CD4-positive, CD25-positive, alpha-beta regulatory T cell (primary cell): ENCODE data around the gene DRICH1. TPM values are rescaled to one million over a fixed set of nuclear protein-coding genes. Genes with fewer than 3 reads are reported as not detected.
A peak's percentile ranks its signal among the peaks of the same experiment; 100 is the strongest.
"Not testable (repeated sequence)": the region's sequence is repeated elsewhere in the genome, so short reads cannot be mapped to it uniquely, and the experiment has no call there.

Source experiments
- ATAC-seq, 2 donors: fragments of 150-1000 bp; cut with Tn5 transposase; one replicate each; pipeline ENCODE4 v1.10.0; 2021; ENCODE audit warnings: low read depth in 2 of 2, moderate number of reproducible peaks in 2 of 2, moderate library complexity in 1 of 2
- DNase-seq, 3 donors: peaks; one replicate each; pipeline versions ENCODE4 v3.0.0 to v3.0.0-alpha.2; 2012 to 2022; ENCODE audit warnings: mixed read lengths in 1 of 3
- H3K27ac ChIP-seq: one replicate; pipeline ENCODE4 v1.7.0; 2013; ENCODE audit warnings: mild to moderate bottlenecking, low read length; ENCODE audit not compliant: insufficient read depth, poor library complexity, severe bottlenecking
- H3K27me3 ChIP-seq: one replicate; pipeline ENCODE4 v1.7.0; 2013; ENCODE audit warnings: low read length; ENCODE audit not compliant: control insufficient read depth, insufficient read depth
- H3K36me3 ChIP-seq: one replicate; pipeline ENCODE4 v1.7.0; 2013; ENCODE audit warnings: mild to moderate bottlenecking, low read length, moderate library complexity; ENCODE audit not compliant: control insufficient read depth, insufficient read depth
- H3K4me1 ChIP-seq: 2 replicates; pipeline ENCODE4 v1.7.0; 2013; ENCODE audit warnings: mild to moderate bottlenecking, low read length; ENCODE audit not compliant: insufficient read depth, control insufficient read depth, poor library complexity, severe bottlenecking
- H3K4me3 ChIP-seq: one replicate; pipeline ENCODE4 v1.7.0; 2013; ENCODE audit warnings: low read depth, mild to moderate bottlenecking, low read length, moderate library complexity
- H3K9me3 ChIP-seq, 2 experiments: 1 replicate in 1 of 2; 2 replicates in 1 of 2; pipeline ENCODE4 v1.7.0; 2013; ENCODE audit warnings: low read length in 2 of 2, mild to moderate bottlenecking in 1 of 2, moderate library complexity in 1 of 2; ENCODE audit not compliant: control insufficient read depth in 2 of 2
- H3K27ac Mint-ChIP-seq, 3 donors: one replicate each; pipeline ENCODE4 v1.8.0; 2020 to 2022; ENCODE audit warnings: mild to moderate bottlenecking in 3 of 3, mixed read lengths in 3 of 3, moderate library complexity in 2 of 3
- H3K27me3 Mint-ChIP-seq: one replicate; pipeline ENCODE4 v1.8.0; 2022; ENCODE audit warnings: mild to moderate bottlenecking, mixed read lengths
- H3K36me3 Mint-ChIP-seq: one replicate; pipeline ENCODE4 v1.8.0; 2020; ENCODE audit warnings: mixed read lengths
- H3K4me1 Mint-ChIP-seq, 4 donors: one replicate each; pipeline ENCODE4 v1.8.0; 2020 to 2022; ENCODE audit warnings: mixed read lengths in 4 of 4, mild to moderate bottlenecking in 1 of 4
- H3K4me3 Mint-ChIP-seq, 4 donors: one replicate each; pipeline ENCODE4 v1.8.0; 2020 to 2022; ENCODE audit warnings: mild to moderate bottlenecking in 4 of 4, mixed read lengths in 4 of 4, moderate library complexity in 3 of 4
- H3K9me3 Mint-ChIP-seq, 7 donors: one replicate each; pipeline ENCODE4 v1.8.0; 2020 to 2022; ENCODE audit warnings: mixed read lengths in 7 of 7, mild to moderate bottlenecking in 3 of 7, moderate library complexity in 2 of 7
- polyA plus RNA-seq, 4 donors: library from polyadenylated mRNA; unstranded; fragments of 300-500 nt; fragmentation: Illumina TruSeq; gene quantifications; one replicate each; pipeline ENCODE4 v1.2.3, GENCODE V29; 2021
- total RNA-seq: library from RNA; stranded (reverse); gene quantifications from one replicate; pipeline ENCODE4 v1.2.3, GENCODE V29; 2022

Gene DRICH1
- total and polyA plus RNA-seq, 5 donors from 2014 or later = 0.56 TPM; not detected in 4

DNA sequence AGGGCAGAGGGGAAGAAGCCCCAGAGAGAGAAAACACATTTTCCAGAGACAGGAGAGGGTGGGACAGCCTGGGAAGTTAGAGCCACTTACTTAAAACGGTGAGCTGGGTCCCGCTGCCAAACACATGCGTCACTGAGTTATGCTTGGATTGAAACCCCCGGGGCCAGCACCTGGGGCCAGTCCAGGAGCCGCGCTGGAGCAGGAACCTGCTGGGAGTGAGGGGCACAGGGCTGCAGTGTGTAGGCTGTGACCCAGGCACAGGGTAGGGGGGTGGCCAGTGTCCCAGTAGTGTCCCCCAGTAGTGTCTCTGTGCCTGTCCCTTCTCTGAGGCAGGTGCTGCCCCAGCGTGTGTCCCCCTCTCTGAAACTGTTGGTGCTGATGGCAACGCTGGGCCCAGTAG is 57.2 kb downstream of the DRICH1 start:
- Histone ChIP-seq H3K9me3 (no peaks in the 10 kb centered on the region), H3K4me1 (no peaks in the 10 kb centered on the region), H3K36me3 (no peaks in the 10 kb centered on the region), H3K27ac (no peak overlapping the region), H3K4me3 (no peak overlapping the region), H3K27me3 (no peaks in the 10 kb centered on the region)
- Mint-ChIP-seq H3K4me3 (no peak overlapping the region), H3K27ac (no peak overlapping the region), H3K27me3 (peaks cover 35% of the 10 kb centered on the region), H3K4me1 (no peaks in the 10 kb centered on the region), H3K9me3 (no peaks in the 10 kb centered on the region), H3K36me3 (no peaks in the 10 kb centered on the region)
- DNase-seq (no peak), ATAC-seq (peak in 1 of 2 donors; percentile 23)

DNA sequence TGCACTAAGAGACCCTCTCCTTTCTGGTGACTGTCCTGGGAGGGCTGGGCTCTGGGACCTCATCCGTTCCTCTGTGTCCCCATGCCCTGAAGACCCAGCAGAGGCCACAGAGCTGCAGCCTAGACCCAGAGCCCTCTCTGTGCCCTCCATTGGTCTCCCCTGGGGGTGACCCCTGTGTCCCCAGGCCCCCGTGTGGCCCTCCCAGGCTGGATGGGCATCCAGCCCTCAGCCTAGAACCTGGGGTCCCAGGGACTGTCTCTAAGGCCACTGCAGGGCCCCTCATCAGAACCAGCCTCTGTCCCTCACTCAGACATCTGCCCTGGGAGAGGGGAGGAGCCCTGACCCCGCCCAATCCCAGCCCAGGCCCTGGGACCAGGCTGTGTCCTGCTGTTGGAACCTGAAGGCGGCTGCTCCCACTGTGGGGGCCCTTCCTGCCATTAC is 57.7 kb downstream of the DRICH1 start:
- Mint-ChIP-seq H3K4me1 (no peaks in the 10 kb centered on the region), H3K36me3 (no peaks in the 10 kb centered on the region), H3K27ac (no peak overlapping the region), H3K9me3 (no peaks in the 10 kb centered on the region), H3K4me3 (no peak overlapping the region), H3K27me3 (peaks cover 34% of the 10 kb centered on the region)
- Histone ChIP-seq H3K4me1 (no peaks in the 10 kb centered on the region), H3K27me3 (no peaks in the 10 kb centered on the region), H3K9me3 (no peaks in the 10 kb centered on the region), H3K4me3 (no peak overlapping the region), H3K27ac (no peak overlapping the region), H3K36me3 (no peaks in the 10 kb centered on the region)
- DNase-seq = no peak
- no peak for ATAC-seq

DNA sequence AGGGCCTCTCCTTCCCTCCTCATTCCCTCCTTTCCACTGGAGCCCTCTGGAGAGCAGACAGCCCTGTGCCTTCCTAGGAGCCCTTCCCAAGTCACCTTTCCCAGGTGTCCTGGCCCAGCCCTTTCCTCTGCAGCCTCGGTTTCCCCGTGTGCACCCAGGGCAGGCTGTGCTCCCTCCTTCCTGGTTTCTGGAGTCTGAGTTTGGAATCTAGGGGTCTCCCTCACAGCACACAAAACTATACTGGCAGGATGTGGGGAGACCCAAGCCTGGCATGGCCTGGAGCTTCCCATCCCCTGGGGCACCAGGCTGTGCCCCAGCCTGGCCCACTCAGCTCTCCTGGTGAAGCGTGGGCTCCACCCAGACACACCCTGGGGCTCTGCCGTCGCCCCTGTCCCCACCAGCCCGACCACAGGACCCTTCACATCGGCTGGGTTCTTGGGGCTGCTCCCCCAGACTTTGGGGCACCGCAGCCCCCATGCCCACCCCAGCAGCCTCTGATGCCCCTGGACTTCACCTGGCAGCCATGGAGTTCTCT is 58.4 kb downstream of the DRICH1 start:
- H3K4me1 ChIP-seq, H3K4me3 Mint-ChIP-seq, H3K4me1 Mint-ChIP-seq, H3K36me3 ChIP-seq, DNase-seq, H3K4me3 ChIP-seq, ATAC-seq, H3K27me3 ChIP-seq, H3K36me3 Mint-ChIP-seq, H3K9me3 Mint-ChIP-seq, H3K27ac ChIP-seq, H3K9me3 ChIP-seq, H3K27ac Mint-ChIP-seq: not testable (repeated sequence)
- peaks cover 28% of the 10 kb centered on the region for H3K27me3 Mint-ChIP-seq

DNA sequence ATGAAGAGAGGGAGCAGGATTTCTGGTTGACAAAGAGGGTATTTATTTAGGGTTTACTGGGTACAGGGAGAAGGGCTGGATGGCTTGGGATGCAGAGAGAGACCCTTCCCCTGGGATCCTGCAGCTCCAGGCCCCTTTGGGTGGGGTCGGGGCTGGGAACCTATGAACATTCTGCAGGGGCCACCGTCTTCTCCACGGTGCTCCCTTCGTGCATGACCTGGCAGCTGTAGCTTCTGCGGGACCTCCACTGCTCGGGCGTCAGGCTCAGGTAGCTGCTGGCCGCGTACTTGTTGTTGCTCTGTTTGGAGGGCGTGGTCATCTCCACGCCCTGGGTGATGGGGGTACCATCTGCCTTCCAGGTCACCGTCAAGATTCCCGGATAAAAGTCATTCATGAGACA is 59.0 kb downstream of the DRICH1 start:
- not testable (repeated sequence) for ATAC-seq, H3K4me3 ChIP-seq, DNase-seq, H3K4me1 ChIP-seq, H3K36me3 Mint-ChIP-seq, H3K4me1 Mint-ChIP-seq, H3K9me3 ChIP-seq, H3K27me3 ChIP-seq, H3K9me3 Mint-ChIP-seq, H3K4me3 Mint-ChIP-seq, H3K27ac ChIP-seq, H3K36me3 ChIP-seq, H3K27ac Mint-ChIP-seq
- peaks cover 22% of the 10 kb centered on the region for H3K27me3 Mint-ChIP-seq

DNA sequence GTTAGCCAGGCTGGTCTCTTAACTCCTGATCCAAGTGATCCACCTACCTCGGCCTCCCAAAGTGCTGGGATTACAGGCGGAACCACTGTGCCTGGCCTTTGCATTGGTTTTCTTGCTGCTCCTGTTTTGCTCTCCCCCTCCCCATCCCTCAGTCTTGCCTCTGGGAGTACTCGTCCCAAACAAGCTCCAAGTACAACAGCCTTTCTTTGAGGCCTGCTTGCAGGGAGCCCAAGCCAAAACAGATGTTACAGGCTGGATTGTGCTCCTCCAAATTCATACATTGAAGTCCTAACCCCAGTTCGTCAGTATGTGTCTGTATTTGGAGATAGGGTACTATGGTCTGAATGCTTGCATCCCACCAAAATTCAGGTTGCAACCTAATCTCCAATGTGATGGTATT is 60.6 kb downstream of the DRICH1 start:
- Mint-ChIP-seq H3K36me3 (no peaks in the 10 kb centered on the region), H3K9me3 (no peaks in the 10 kb centered on the region), H3K4me3 (no peak overlapping the region), H3K4me1 (peaks cover 0 to 3% (median 0%) of the 10 kb centered on the region in 4 donors), H3K27ac (no peak overlapping the region), H3K27me3 (peaks cover 18% of the 10 kb centered on the region)
- H3K27me3 ChIP-seq = peaks cover 3% of the 10 kb centered on the region
- no peaks in the 10 kb centered on the region for H3K9me3 ChIP-seq
- H3K36me3 ChIP-seq = no peaks in the 10 kb centered on the region
- ATAC-seq = no peak
- no peak overlapping the region for H3K27ac ChIP-seq
- DNase-seq = no peak
- H3K4me3 ChIP-seq = no peak overlapping the region
- no peaks in the 10 kb centered on the region for H3K4me1 ChIP-seq

DNA sequence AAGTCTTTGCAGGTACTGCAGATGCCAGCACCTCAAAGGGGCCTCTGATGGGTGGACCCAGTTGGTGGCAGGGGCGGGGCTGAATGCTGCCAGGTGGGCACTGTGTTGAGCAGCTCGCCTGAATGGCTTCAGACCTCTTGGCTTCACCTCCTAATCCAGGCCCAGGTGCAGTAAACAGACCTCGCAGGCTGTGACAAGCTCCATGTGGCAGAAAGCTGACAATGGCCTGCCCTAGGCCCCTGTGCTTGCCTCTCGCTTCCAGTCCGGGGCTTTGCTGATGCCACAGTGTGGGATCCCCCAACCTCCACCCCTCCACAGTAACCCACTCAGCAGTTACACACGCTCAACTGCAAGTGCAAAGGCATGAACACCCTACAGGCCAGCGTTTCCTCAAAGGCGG is 61.4 kb downstream of the DRICH1 start:
- no peak overlapping the region for H3K27ac ChIP-seq
- Mint-ChIP-seq H3K27me3 (peaks cover 20% of the 10 kb centered on the region), H3K4me3 (no peak overlapping the region), H3K36me3 (no peaks in the 10 kb centered on the region), H3K4me1 (peaks cover 0 to 6% (median 1%) of the 10 kb centered on the region in 4 donors), H3K9me3 (no peaks in the 10 kb centered on the region), H3K27ac (no peak overlapping the region)
- peaks cover 6% of the 10 kb centered on the region for H3K4me1 ChIP-seq
- no peak for ATAC-seq
- no peaks in the 10 kb centered on the region for H3K9me3 ChIP-seq
- DNase-seq = no peak
- H3K4me3 ChIP-seq = no peak overlapping the region
- peaks cover 3% of the 10 kb centered on the region for H3K27me3 ChIP-seq
- no peaks in the 10 kb centered on the region for H3K36me3 ChIP-seq

DNA sequence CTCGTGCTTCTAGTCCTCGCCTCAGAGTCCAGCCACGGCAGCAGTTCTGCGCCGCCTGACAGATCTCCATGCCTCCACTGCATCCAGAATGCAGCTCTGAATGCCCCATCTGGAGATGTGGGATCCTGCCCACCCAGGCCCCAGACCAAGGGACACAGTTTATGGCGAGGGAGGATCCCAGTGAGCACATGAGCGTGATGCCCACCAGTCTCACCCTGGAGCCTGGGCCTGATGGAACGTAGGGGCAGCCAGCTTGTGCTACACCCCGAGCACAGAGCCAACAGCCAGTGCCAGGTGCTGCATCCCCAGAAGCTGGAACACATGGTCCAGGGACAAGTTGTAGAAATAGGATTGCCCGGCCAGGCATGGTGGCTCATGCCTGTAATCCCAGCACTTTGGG is 62.4 kb downstream of the DRICH1 start:
- no peaks in the 10 kb centered on the region for H3K36me3 Mint-ChIP-seq
- Histone ChIP-seq H3K9me3 (no peaks in the 10 kb centered on the region), H3K36me3 (no peaks in the 10 kb centered on the region), H3K4me3 (no peak overlapping the region), H3K27me3 (peaks cover 3% of the 10 kb centered on the region), H3K27ac (no peak overlapping the region), H3K4me1 (peaks cover 10% of the 10 kb centered on the region)
- no peaks in the 10 kb centered on the region for H3K9me3 Mint-ChIP-seq
- no peak for ATAC-seq
- no peak overlapping the region for H3K27ac Mint-ChIP-seq
- H3K4me3 Mint-ChIP-seq = no peak overlapping the region
- DNase-seq = no peak
- peaks cover 0 to 10% (median 3%) of the 10 kb centered on the region in 4 donors for H3K4me1 Mint-ChIP-seq
- H3K27me3 Mint-ChIP-seq = peaks cover 27% of the 10 kb centered on the region

DNA sequence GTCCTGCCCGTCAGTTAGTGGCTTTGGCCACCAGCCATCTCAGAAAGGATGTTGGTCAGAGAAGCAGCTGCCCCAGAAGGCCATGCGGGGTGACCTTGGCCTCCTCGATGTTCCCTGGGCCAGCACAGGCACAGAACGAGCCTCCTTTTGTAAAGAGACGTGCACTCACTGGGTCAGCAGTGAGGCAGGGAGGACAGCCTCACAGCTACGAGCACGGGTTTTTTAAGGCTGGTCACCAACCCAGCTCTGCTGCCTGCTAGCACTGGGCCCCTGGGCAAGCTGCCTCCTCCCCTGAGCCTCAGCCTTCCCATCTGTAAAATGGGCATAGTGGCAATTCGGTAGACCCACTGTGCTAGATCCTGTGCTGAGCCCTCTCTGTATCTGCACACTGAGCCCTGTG is 62.8 kb downstream of the DRICH1 start:
- Mint-ChIP-seq H3K27me3 (peaks cover 31% of the 10 kb centered on the region), H3K27ac (no peak overlapping the region), H3K4me3 (no peak overlapping the region), H3K4me1 (peaks cover 0 to 10% (median 3%) of the 10 kb centered on the region in 4 donors), H3K36me3 (no peaks in the 10 kb centered on the region), H3K9me3 (no peaks in the 10 kb centered on the region)
- no peak for DNase-seq
- Histone ChIP-seq H3K4me1 (peaks cover 10% of the 10 kb centered on the region), H3K9me3 (no peaks in the 10 kb centered on the region), H3K27ac (no peak overlapping the region), H3K27me3 (peaks cover 3% of the 10 kb centered on the region), H3K36me3 (no peaks in the 10 kb centered on the region), H3K4me3 (no peak overlapping the region)
- ATAC-seq = no peak
